Heart left ventricle (tissue), 16 donors: ENCODE results near the gene ETV7. TPM values are rescaled to one million over a fixed set of nuclear protein-coding genes. Genes with fewer than 3 reads are reported as not detected.

Experiments
- ATAC-seq, 4 donors: fragments of 200-7000 bp; cut with Tn5 transposase; one replicate each; pipeline ENCODE4 v1.9.1; 2020 to 2022; ENCODE audit warnings: moderate library complexity in 4 of 4, mild to moderate bottlenecking in 3 of 4, moderate number of reproducible peaks in 1 of 4
- DNase-seq, 5 donors: peaks; one replicate each; pipeline ENCODE4 v3.0.0-alpha.2; 2020
- H3K27ac ChIP-seq, 12 donors: fragments of 200-600 bp; sonication (generic) in 4 of 12; one replicate each; pipeline versions ENCODE4 v1.5.0 to v1.8.0; 2016 to 2022; ENCODE audit warnings: mild to moderate bottlenecking in 2 of 12
- H3K27me3 ChIP-seq, 9 donors: fragments of 200-600 bp; sonication (generic) in 2 of 9; one replicate each; pipeline versions ENCODE4 v1.5.1 to v1.8.0; 2016 to 2022; ENCODE audit warnings: mild to moderate bottlenecking in 3 of 9
- H3K36me3 ChIP-seq, 9 donors: fragments of 200-600 bp; sonication (generic) in 2 of 9; one replicate each; pipeline versions ENCODE4 v1.5.0 to v1.8.0; 2018 to 2022; ENCODE audit warnings: mild to moderate bottlenecking in 2 of 9
- H3K4me1 ChIP-seq, 12 donors: fragments of 200-600 bp; sonication (generic) in 4 of 12; one replicate each; pipeline versions ENCODE4 v1.5.0 to v1.8.0; 2016 to 2022; ENCODE audit warnings: mild to moderate bottlenecking in 3 of 12
- H3K4me3 ChIP-seq, 12 donors: fragments of 200-600 bp; sonication (generic) in 4 of 12; one replicate each; pipeline versions ENCODE4 v1.5.0 to v1.8.0; 2017 to 2022; ENCODE audit warnings: mild to moderate bottlenecking in 9 of 12, moderate library complexity in 4 of 12
- H3K9me3 ChIP-seq, 12 donors: fragments of 200-600 bp; sonication (generic) in 4 of 12; one replicate each; pipeline versions ENCODE4 v1.5.0 to v1.8.0; 2016 to 2022; ENCODE audit warnings: mild to moderate bottlenecking in 1 of 12
- POLR2A ChIP-seq, 2 donors: fragments of 450-650 bp; IDR thresholded peaks; one replicate each; pipeline ENCODE4 v1.6.1; 2017; ENCODE audit warnings: antibody characterized with exemption in 2 of 2, mild to moderate bottlenecking in 2 of 2, moderate library complexity in 2 of 2
- WGBS, 4 donors: extraction: QIAGEN DNeasy Blood & Tissue Kit in 2 of 4; methylation state at CpG; one replicate each; pipeline versions ENCODE4 v1.1.5 to v1.1.7; 2013 to 2018; 5-methylcytosine and 5-hydroxymethylcytosine counted together
- intact Hi-C, 10 donors: fragments of 100-400 bp; cut with DNase I; formaldehyde crosslinking; loops; one replicate each; pipeline versions ENCODE4 v1.11.1 to v1.14.2; 2022
- polyA plus RNA-seq, 2 donors: library from polyadenylated mRNA; stranded (reverse); fragments of 200-250 nt; gene quantifications; one replicate each; pipeline ENCODE4 v1.2.3, GENCODE V29; 2013
- total RNA-seq, 9 donors: library from RNA; depleted of rRNA in 2 of 9; stranded (reverse); fragments of >200 nt in 2 of 9; fragmentation: NEBNext Ultra II Directional in 3 of 9; extraction: Animal tissue kit (Norgen Biotek cat#: 25700) in 3 of 9; gene quantifications; one replicate each; pipeline versions ENCODE4 v1.1.0 to v1.2.4, GENCODE V29; 2016 to 2023
- TF ChIP-seq, protein P1 (sequence below), 12 donors: fragments of 200-600 bp; sonication (generic) in 4 of 12; IDR thresholded peaks; one replicate each; pipeline versions ENCODE4 v1.5.0 to v1.8.0; 2018 to 2022; ENCODE audit warnings: antibody characterized with exemption in 12 of 12, mild to moderate bottlenecking in 5 of 12
- donor health status: ischemic (EF 13 %, LVEDD 7.1; RV severe dilation, severe dysfunction).
- donor health status: healthy with polysubstance abuse.
- donor health status: DM: no; HTN: yes; CAD: no.
- donor health status: DM: no; HTN: no; CAD: no.
- donor health status: ischemic (EF 25% LVEDD 6.9; RV normal size, moderate dysfunction).
- donor health status: ischemic (EF 25% LVEDD 5.7; RV mildly dilated, moderate dysfunction).
- donor health status: healthy.
- donor health status: DM: yes; HTN: yes; CAD: no.
- donor health status: ischemic (EF 35%, LVEDD 5.7; RV mildly dilated, moderate dysfunction).
- donor health status: nonischemic (EF 11% LVEDD 7.7; RV severe dilation, severe dysfunction).
- donor health status: DM: yes; HTN: yes; CAD: no.
- donor health status: PGD.
- donor health status: ischemic (EF 29% LVEDD 5.4; RV normal size, mild dysfunction).
- donor health status: nonischemic (EF 23%, LVEDD 6.1; RV moderate dilation, normal function).

Gene ETV7
- total and polyA plus RNA-seq, 11 donors: 0.06 to 5.1 (median 0.31) TPM; not detected in 5

DNA sequence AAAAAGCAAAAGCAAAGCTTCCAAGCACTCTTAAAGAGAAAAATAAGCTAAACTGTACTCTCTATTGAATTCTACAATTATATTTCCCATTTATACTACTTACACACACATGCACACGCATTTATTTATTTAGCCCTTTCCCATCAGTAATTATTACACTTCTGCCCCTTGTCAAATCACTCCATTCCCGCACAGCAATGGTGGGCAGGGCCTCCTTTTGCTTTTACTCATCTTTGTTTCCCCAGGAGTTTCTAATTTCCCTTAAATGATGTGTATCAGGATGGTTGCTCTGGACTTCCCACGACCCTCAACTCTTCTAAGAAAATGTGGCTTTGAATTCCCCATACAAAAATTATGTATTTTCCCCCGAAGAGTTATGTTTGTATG is 35.2 kb upstream of the ETV7 start:
- Histone ChIP-seq H3K27ac (peak overlapping the region in 11 of 12 donors; percentile 39 to 87 (median 71)), H3K27me3 (no peaks in the 10 kb centered on the region), H3K36me3 (no peaks in the 10 kb centered on the region), H3K4me3 (peak overlapping the region in 11 of 12 donors; percentile 35 to 67 (median 56)), H3K9me3 (no peaks in the 10 kb centered on the region), H3K4me1 (peaks cover 0 to 13% (median 6%) of the 10 kb centered on the region in 12 donors)
- TF ChIP-seq, protein P1, sequence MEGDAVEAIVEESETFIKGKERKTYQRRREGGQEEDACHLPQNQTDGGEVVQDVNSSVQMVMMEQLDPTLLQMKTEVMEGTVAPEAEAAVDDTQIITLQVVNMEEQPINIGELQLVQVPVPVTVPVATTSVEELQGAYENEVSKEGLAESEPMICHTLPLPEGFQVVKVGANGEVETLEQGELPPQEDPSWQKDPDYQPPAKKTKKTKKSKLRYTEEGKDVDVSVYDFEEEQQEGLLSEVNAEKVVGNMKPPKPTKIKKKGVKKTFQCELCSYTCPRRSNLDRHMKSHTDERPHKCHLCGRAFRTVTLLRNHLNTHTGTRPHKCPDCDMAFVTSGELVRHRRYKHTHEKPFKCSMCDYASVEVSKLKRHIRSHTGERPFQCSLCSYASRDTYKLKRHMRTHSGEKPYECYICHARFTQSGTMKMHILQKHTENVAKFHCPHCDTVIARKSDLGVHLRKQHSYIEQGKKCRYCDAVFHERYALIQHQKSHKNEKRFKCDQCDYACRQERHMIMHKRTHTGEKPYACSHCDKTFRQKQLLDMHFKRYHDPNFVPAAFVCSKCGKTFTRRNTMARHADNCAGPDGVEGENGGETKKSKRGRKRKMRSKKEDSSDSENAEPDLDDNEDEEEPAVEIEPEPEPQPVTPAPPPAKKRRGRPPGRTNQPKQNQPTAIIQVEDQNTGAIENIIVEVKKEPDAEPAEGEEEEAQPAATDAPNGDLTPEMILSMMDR (IDR thresholded peaks at IDR 0.05): no peak
- no peak for TF ChIP-seq POLR2A (IDR thresholded peaks at IDR 0.05)
- intact Hi-C loops: loop anchor here in 8 of 10 donors (1.0 to 10.0 kb wide), 11 partner anchors 20 to 342 kb away; partner anchors contain the start of genes KCTD20 (in 5 of the 8), PXT1 (in 5 of the 8), SRSF3 (in 2 of the 8) and CDKN1A (in 1 of the 8)
- no peak for ATAC-seq
- WGBS, 4 donors: 15 to 23% (median 17%) methylated on average over 4 of the region's 4 CpGs
- no peak for DNase-seq

DNA sequence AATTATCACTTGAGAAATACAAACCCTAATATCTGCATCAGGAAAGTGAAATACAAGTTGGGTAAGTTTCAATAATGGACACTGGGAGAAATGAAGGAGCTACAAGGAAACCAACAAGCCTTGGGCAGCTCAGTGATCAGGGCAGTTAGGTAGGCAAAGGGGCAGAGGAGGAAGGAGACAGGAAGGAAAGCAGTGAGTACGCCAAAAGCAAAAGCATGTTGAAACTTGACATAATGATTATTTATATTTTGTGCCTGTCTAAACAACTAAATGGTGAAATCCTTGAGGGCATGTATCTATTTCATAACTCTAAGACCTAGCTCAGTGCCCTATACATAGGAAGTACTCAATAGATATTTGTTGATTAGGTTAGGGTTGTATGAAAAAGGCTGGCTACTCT is 31.8 kb upstream of the ETV7 start:
- Histone ChIP-seq H3K27me3 (no peaks in the 10 kb centered on the region), H3K36me3 (no peaks in the 10 kb centered on the region), H3K9me3 (no peaks in the 10 kb centered on the region), H3K4me3 (no peak overlapping the region), H3K4me1 (peaks cover 0 to 13% (median 6%) of the 10 kb centered on the region in 12 donors), H3K27ac (no peak overlapping the region)
- WGBS, 4 donors: 73 to 98% (median 82%) methylated on average over 1 of the region's 1 CpG
- TF ChIP-seq, protein P1 (IDR thresholded peaks at IDR 0.05): no peak
- TF ChIP-seq POLR2A (IDR thresholded peaks at IDR 0.05): no peak
- DNase-seq: no peak
- no peak for ATAC-seq
- intact Hi-C loops: loop anchor here in 1 of 10 donors (10.0 kb wide), 1 partner anchor 275 kb away; the partner anchor contains the start of gene RAB44

GRCh38 chr6:36418558-36418957 is 31.1 kb upstream of the ETV7 start:
- H3K27ac ChIP-seq: no peak overlapping the region
- TF ChIP-seq, protein P1 (IDR thresholded peaks at IDR 0.05): no peak
- no peak for TF ChIP-seq POLR2A (IDR thresholded peaks at IDR 0.05)
- H3K4me1 ChIP-seq: peaks cover 0 to 9% (median 5%) of the 10 kb centered on the region in 12 donors
- ATAC-seq: no peak
- H3K27me3 ChIP-seq: no peaks in the 10 kb centered on the region
- WGBS, 4 donors: 74 to 87% (median 81%) methylated on average over 3 of the region's 3 CpGs
- no peaks in the 10 kb centered on the region for H3K36me3 ChIP-seq
- H3K4me3 ChIP-seq: no peak overlapping the region
- DNase-seq: no peak
- intact Hi-C loops: loop anchor here in 1 of 10 donors (10.0 kb wide), 1 partner anchor 276 kb away; the partner anchor contains the start of gene RAB44
- peaks cover 0 to 4% (median under 1%) of the 10 kb centered on the region in 12 donors for H3K9me3 ChIP-seq

DNA sequence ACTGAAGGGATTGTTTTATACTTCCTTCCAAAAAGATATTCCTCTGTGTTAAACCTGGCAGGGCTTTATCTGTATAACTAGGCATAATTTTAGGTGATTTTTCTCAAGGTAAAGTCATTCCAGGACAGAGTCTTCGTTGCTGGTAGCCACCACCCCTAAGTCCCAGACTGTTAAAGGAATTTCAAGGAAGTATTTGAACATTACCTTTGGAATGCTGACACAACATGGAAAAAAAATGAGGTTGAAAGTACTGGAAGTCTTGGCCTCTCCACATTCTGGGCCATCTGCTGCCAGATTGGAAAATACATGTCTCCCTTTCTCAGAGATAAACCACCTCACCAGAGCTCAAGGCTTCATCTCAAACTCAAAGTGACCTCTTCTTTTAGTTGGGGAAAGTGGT is 27.0 kb upstream of the ETV7 start:
- DNase-seq (no peak), ATAC-seq (no peak)
- Histone ChIP-seq H3K4me3 (no peak overlapping the region), H3K9me3 (peaks cover 0 to 13% (median 2%) of the 10 kb centered on the region in 12 donors), H3K36me3 (no peaks in the 10 kb centered on the region), H3K27me3 (no peaks in the 10 kb centered on the region), H3K27ac (no peak overlapping the region), H3K4me1 (no peaks in the 10 kb centered on the region)
- no peak for TF ChIP-seq POLR2A (IDR thresholded peaks at IDR 0.05)
- TF ChIP-seq, protein P1 (IDR thresholded peaks at IDR 0.05): no peak
- 44 to 58% (median 55%) methylated on average over 1 of the region's 1 CpG for WGBS, 4 donors
- intact Hi-C loops: loop anchor here in 1 of 10 donors (10.0 kb wide), 1 partner anchor 280 kb away; the partner anchor contains the start of gene RAB44
